ENCODE data around the gene ADAMTSL2. TPM values are rescaled to one million over a fixed set of nuclear protein-coding genes. Genes with fewer than 3 reads are reported as not detected.

The ADAMTSL2 gene
- total and polyA plus RNA-seq, 2 experiments from 2014 or later, result 1.5 to 2.2 TPM

- WGBS (ENCODE audit: low lambda C conversion rate, missing lambda C conversion rate), result 12% methylated on average over 61 of the region's 61 CpGs
- peak; percentile 86 for DNase-seq (ENCODE audit: low spot score)
- no peak for TF ChIP-seq EZH2 (IDR thresholded peaks at IDR 0.05; ENCODE audit: borderline replicate concordance)
- no peak for TF ChIP-seq CTCF (IDR thresholded peaks at IDR 0.05; ENCODE audit: poor library complexity)
- no peak for TF ChIP-seq EZH2phosphoT487 (IDR thresholded peaks at IDR 0.05; ENCODE audit: low read depth, severe bottlenecking, unreplicated experiment)
These were observed 75.0 kb downstream of the ADAMTSL2 start, which contains the start of gene FAM163B for GRCh38 chr9:133609311-133610098. TSS of gene FAM163B (minus strand) at chr9:133609389. CDS start at chr9:133580223, 29,166 bp downstream.

GRCh38 chr9:133610845-133611244 lies 76.3 kb downstream of the ADAMTSL2 start:
- H3K4me3 ChIP-seq, result no peak overlapping the region
- peaks cover 56% of the 10 kb centered on the region for H3K27me3 ChIP-seq
- TF ChIP-seq CTCF (IDR thresholded peaks at IDR 0.05; ENCODE audit: poor library complexity) (no peak), EZH2 (IDR thresholded peaks at IDR 0.05; ENCODE audit: borderline replicate concordance) (no peak), EZH2phosphoT487 (IDR thresholded peaks at IDR 0.05; ENCODE audit: low read depth, severe bottlenecking, unreplicated experiment) (no peak)
- no peaks in the 10 kb centered on the region for H3K79me2 ChIP-seq
- H3K9me2 ChIP-seq (replicated peaks; ENCODE audit: insufficient read depth), result no peaks in the 10 kb centered on the region
- H4K20me1 ChIP-seq (ENCODE audit: insufficient read depth, poor library complexity, severe bottlenecking), result no peaks in the 10 kb centered on the region
- no peaks in the 10 kb centered on the region for H3K4me1 ChIP-seq (ENCODE audit: insufficient read depth)
- WGBS (ENCODE audit: low lambda C conversion rate, missing lambda C conversion rate), result 87% methylated on average over 5 of the region's 5 CpGs
- no peaks in the 10 kb centered on the region for H3K36me3 ChIP-seq (replicated peaks; ENCODE audit: insufficient read depth, low read depth)
- no peak for DNase-seq (ENCODE audit: low spot score)
- no peaks in the 10 kb centered on the region for H3K9me3 ChIP-seq (ENCODE audit: low read depth)
- no peak overlapping the region for H3K27ac ChIP-seq
- no peak overlapping the region for H3K4me2 ChIP-seq
- no peak overlapping the region for H2AFZ ChIP-seq

More at GRCh38 chr9:133609311-133610098, 75.0 kb downstream of the ADAMTSL2 start, which contains the start of gene FAM163B:
- peaks cover 53% of the 10 kb centered on the region for H3K27me3 ChIP-seq
- no peaks in the 10 kb centered on the region for H3K79me2 ChIP-seq
- no peaks in the 10 kb centered on the region for H3K9me2 ChIP-seq (replicated peaks; ENCODE audit: insufficient read depth)
- H3K9me3 ChIP-seq (ENCODE audit: low read depth), result no peaks in the 10 kb centered on the region
- no peak within 1 kb of the TSS for H3K27ac ChIP-seq
- H3K4me3 ChIP-seq, result no peak within 1 kb of the TSS
- no peak within 1 kb of the TSS for H2AFZ ChIP-seq
- H4K20me1 ChIP-seq (ENCODE audit: insufficient read depth, poor library complexity, severe bottlenecking), result no peaks in the 10 kb centered on the region
- H3K4me1 ChIP-seq (ENCODE audit: insufficient read depth), result no peaks in the 10 kb centered on the region
- peak within 1 kb of the TSS; percentile 72 for H3K4me2 ChIP-seq
- no peaks in the 10 kb centered on the region for H3K36me3 ChIP-seq (replicated peaks; ENCODE audit: insufficient read depth, low read depth)

GRCh38 chr9:133612051-133612450 lies 77.5 kb downstream of the ADAMTSL2 start:
- no peaks in the 10 kb centered on the region for H3K36me3 ChIP-seq (replicated peaks; ENCODE audit: insufficient read depth, low read depth)
- WGBS (ENCODE audit: low lambda C conversion rate, missing lambda C conversion rate), result 88% methylated on average over 9 of the region's 9 CpGs
- H3K9me3 ChIP-seq (ENCODE audit: low read depth), result no peaks in the 10 kb centered on the region
- TF ChIP-seq EZH2 (IDR thresholded peaks at IDR 0.05; ENCODE audit: borderline replicate concordance) (no peak), CTCF (IDR thresholded peaks at IDR 0.05; ENCODE audit: poor library complexity) (no peak), EZH2phosphoT487 (IDR thresholded peaks at IDR 0.05; ENCODE audit: low read depth, severe bottlenecking, unreplicated experiment) (no peak)
- H3K9me2 ChIP-seq (replicated peaks; ENCODE audit: insufficient read depth), result no peaks in the 10 kb centered on the region
- no peak overlapping the region for H3K27ac ChIP-seq
- no peaks in the 10 kb centered on the region for H4K20me1 ChIP-seq (ENCODE audit: insufficient read depth, poor library complexity, severe bottlenecking)
- peaks cover 58% of the 10 kb centered on the region for H3K27me3 ChIP-seq
- no peak overlapping the region for H3K4me3 ChIP-seq
- no peaks in the 10 kb centered on the region for H3K4me1 ChIP-seq (ENCODE audit: insufficient read depth)
- H3K79me2 ChIP-seq, result no peaks in the 10 kb centered on the region
- no peak overlapping the region for H3K4me2 ChIP-seq
- H2AFZ ChIP-seq, result no peak overlapping the region
- DNase-seq (ENCODE audit: low spot score), result no peak

Data from hepatocyte (in vitro differentiated cells).